HCT116 (cell line): ENCODE measurements around the gene RAB31. TPM values are rescaled to one million over a fixed set of nuclear protein-coding genes. Genes with fewer than 3 reads are reported as not detected.
A peak's percentile ranks its signal among the peaks of the same experiment; 100 is the strongest.

Source experiments
- ATAC-seq: fragments of 200-7000 bp; cut with Tn5 transposase; 2 replicates; pipeline ENCODE4 v1.9.1; 2020; ENCODE audit warnings: mild to moderate bottlenecking, moderate library complexity
- BruUV-seq: library from RNA; stranded (reverse); fragments of 400-500 nt; replicated peaks from 2 replicates; lab custom pipeline; 2021; lab: Mats Ljungman, UMichigan
- CTCF ChIA-PET: fragments of 300-600 bp; sonication (Branson Sonifier 250); formaldehyde crosslinking; loops from one replicate; lab custom pipeline; 2021; ENCODE audit warnings: antibody characterized with exemption; lab: Charles Lee
- POLR2A ChIA-PET: fragments of 300-600, 350-600 bp; sonication (Branson Sonifier 250); formaldehyde crosslinking; loops from one replicate; lab custom pipeline; 2021; ENCODE audit warnings: antibody characterized with exemption; lab: Charles Lee
- RAD21 ChIA-PET, 2 experiments: fragments of 300-600 bp; sonication (Branson Sonifier 250); formaldehyde crosslinking; loops; one replicate each; lab custom pipeline; 2023; ENCODE audit warnings: low total read pairs in 2 of 2; ENCODE audit not compliant: uncharacterized antibody in 2 of 2, unreplicated experiment in 2 of 2, low non-redundant PET in 1 of 2; lab: Charles Lee
- DNase-seq: peaks from one replicate; pipeline ENCODE4 v3.0.0-alpha.2; 2010; ENCODE audit warnings: low read depth, low spot score
- H2AFZ ChIP-seq: fragments of 200-600 bp; shearing (Covaris generic), sonication (generic); 2 replicates; pipeline ENCODE4 v1.6.1; 2017; ENCODE audit warnings: low read depth, mixed run types, mixed read lengths, antibody characterized with exemption, low read length; ENCODE audit not compliant: poor library complexity, severe bottlenecking
- H3K27ac ChIP-seq: 2 replicates; pipeline ENCODE4 v1.5.1; 2012; ENCODE audit warnings: low read depth, low read length
- H3K27me3 ChIP-seq: fragments of 200-600 bp; sonication (generic); 2 replicates; pipeline ENCODE4 v1.6.1; 2016; ENCODE audit warnings: mixed run types, low read length, mixed read lengths; ENCODE audit not compliant: insufficient read depth
- H3K36me3 ChIP-seq, 2 experiments: fragments of 200-500 bp in 1 of 2; fragments of 200-600 bp in 1 of 2; sonication (Bioruptor generic) in 1 of 2; sonication (generic) in 1 of 2; 2 replicates each; pipeline versions ENCODE4 v1.5.1 to v1.6.1; 2014 to 2016; ENCODE audit warnings: low read length in 2 of 2, inconsistent platforms in 1 of 2, mixed read lengths in 1 of 2, mixed run types in 1 of 2; ENCODE audit not compliant: insufficient read depth in 2 of 2, control insufficient read depth in 1 of 2
- H3K4me1 ChIP-seq, 2 experiments: fragments of 200-600 bp in 1 of 2; sonication (generic) in 1 of 2; 2 replicates each; pipeline versions ENCODE4 v1.5.1 to v1.6.1; 2012 to 2017; ENCODE audit warnings: low read length in 2 of 2, inconsistent platforms in 1 of 2, mild to moderate bottlenecking in 1 of 2, mixed read lengths in 1 of 2, mixed run types in 1 of 2, moderate library complexity in 1 of 2; ENCODE audit not compliant: insufficient read depth in 2 of 2, control insufficient read depth in 1 of 2
- H3K4me2 ChIP-seq: fragments of 200-600 bp; sonication (generic); 2 replicates; pipeline ENCODE4 v1.6.1; 2017; ENCODE audit warnings: mixed run types, low read length, mixed read lengths
- H3K4me3 ChIP-seq, 2 experiments: fragments of 200-600 bp in 1 of 2; sonication (generic) in 1 of 2; replicated peaks in 1 of 2; 2 replicates each; pipeline ENCODE4 v1.5.1; 2011 to 2016; ENCODE audit warnings: low read length in 2 of 2, control low read depth in 1 of 2, low read depth in 1 of 2, mild to moderate bottlenecking in 1 of 2, mixed read lengths in 1 of 2, mixed run types in 1 of 2
- H3K79me2 ChIP-seq: fragments of 200-600 bp; sonication (generic); 2 replicates; pipeline ENCODE4 v1.6.1; 2017; ENCODE audit warnings: mild to moderate bottlenecking, mixed run types, low read length, moderate library complexity, mixed read lengths; ENCODE audit not compliant: insufficient read depth
- H3K9ac ChIP-seq: fragments of 200-600 bp; sonication (generic); 2 replicates; pipeline ENCODE4 v1.6.1; 2016; ENCODE audit warnings: low read length, mixed read lengths
- H3K9me2 ChIP-seq: fragments of 200-600 bp; sonication (generic), shearing (Covaris generic); 2 replicates; pipeline ENCODE4 v1.6.1; 2017; ENCODE audit warnings: mixed run types, mild to moderate bottlenecking, moderate library complexity; ENCODE audit not compliant: insufficient read depth
- H3K9me3 ChIP-seq, 2 experiments: fragments of 200-500 bp in 1 of 2; fragments of 200-600 bp in 1 of 2; sonication (Bioruptor generic) in 1 of 2; sonication (generic) in 1 of 2; 2 replicates each; pipeline ENCODE4 v1.6.1; 2014 to 2017; ENCODE audit warnings: low read length in 2 of 2, mixed read lengths in 2 of 2, inconsistent platforms in 1 of 2, low read depth in 1 of 2, mild to moderate bottlenecking in 1 of 2, mixed run types in 1 of 2, moderate library complexity in 1 of 2; ENCODE audit not compliant: control insufficient read depth in 1 of 2, insufficient read depth in 1 of 2
- H4K20me1 ChIP-seq: fragments of 200-600 bp; sonication (generic), shearing (Covaris generic); 2 replicates; pipeline ENCODE4 v1.6.1; 2017; ENCODE audit warnings: mixed run types, mild to moderate bottlenecking, moderate library complexity; ENCODE audit not compliant: insufficient read depth
- ATF3 ChIP-seq: IDR thresholded peaks from 2 replicates; pipeline ENCODE4 v1.6.1; 2012
- CBX3 ChIP-seq: IDR thresholded peaks from 2 replicates; pipeline ENCODE4 v1.6.1; 2012; ENCODE audit warnings: low read depth
- CTCF ChIP-seq, 3 experiments: fragments of 200-600 bp in 1 of 3; sonication (generic) in 1 of 3; IDR thresholded peaks in 2 of 3; conservative IDR thresholded peaks in 1 of 3; 2 replicates each; pipeline ENCODE4 v1.5.1; 2012 to 2017; ENCODE audit warnings: low read depth in 2 of 3, low read length in 2 of 3, antibody characterized with exemption in 1 of 3, borderline replicate concordance in 1 of 3, control low read depth in 1 of 3, mild to moderate bottlenecking in 1 of 3, mixed read lengths in 1 of 3, mixed run types in 1 of 3, moderate library complexity in 1 of 3; ENCODE audit not compliant: insufficient read depth in 1 of 3
- EGR1 ChIP-seq: IDR thresholded peaks from 2 replicates; pipeline ENCODE4 v1.6.1; 2012; ENCODE audit warnings: low read depth
- ELF1 ChIP-seq: IDR thresholded peaks from 2 replicates; pipeline ENCODE4 v1.6.1; 2012; ENCODE audit warnings: low read depth, borderline replicate concordance
- EZH2 ChIP-seq: fragments of 200-600 bp; sonication (generic); IDR thresholded peaks from 2 replicates; pipeline ENCODE4 v1.6.1; 2017; ENCODE audit warnings: antibody characterized with exemption, mixed run types
- EZH2phosphoT487 ChIP-seq: fragments of 200-600 bp; IDR thresholded peaks from 2 replicates; pipeline ENCODE4 v1.6.1; 2018; ENCODE audit warnings: antibody characterized with exemption, borderline replicate concordance
- MAX ChIP-seq: IDR thresholded peaks from 2 replicates; pipeline ENCODE4 v1.6.1; 2012
- POLR2A ChIP-seq: IDR thresholded peaks from 2 replicates; pipeline ENCODE4 v1.7.0; 2011; ENCODE audit warnings: borderline replicate concordance; ENCODE audit not compliant: insufficient read depth, insufficient read length; ENCODE audit errors: extremely low read depth
- POLR2AphosphoS5 ChIP-seq: IDR thresholded peaks from 2 replicates; pipeline ENCODE4 v1.6.1; 2011; ENCODE audit warnings: mild to moderate bottlenecking, low read depth, low read length, moderate library complexity
- RAD21 ChIP-seq: IDR thresholded peaks from 2 replicates; pipeline ENCODE4 v1.6.1; 2012; ENCODE audit warnings: low read depth, mild to moderate bottlenecking
- SIN3A ChIP-seq: IDR thresholded peaks from 2 replicates; pipeline ENCODE4 v1.6.1; 2012; ENCODE audit warnings: low read depth
- TCF7L2 ChIP-seq: IDR thresholded peaks from 2 replicates; pipeline ENCODE4 v1.7.0; 2011; ENCODE audit warnings: borderline replicate concordance, inconsistent platforms; ENCODE audit not compliant: insufficient read depth, insufficient read length; ENCODE audit errors: extremely low read depth
- YY1 ChIP-seq: IDR thresholded peaks from 2 replicates; pipeline ENCODE4 v1.6.1; 2011; ENCODE audit warnings: low read length, low read depth, moderate library complexity, mild to moderate bottlenecking; ENCODE audit not compliant: insufficient replicate concordance; ENCODE audit errors: extremely low read depth
- intact Hi-C: fragments of 100-400 bp; cut with micrococcal nuclease; formaldehyde crosslinking; loops from 2 replicates; pipeline ENCODE4 v1.10.0; 2022
- total RNA-seq: library from RNA; stranded (reverse); gene quantifications from one replicate; pipeline ENCODE4 v1.2.1, GENCODE V29; 2021; ENCODE audit not compliant: unreplicated experiment
- TF ChIP-seq, protein P1 (sequence below): IDR thresholded peaks from 2 replicates; pipeline ENCODE4 v1.6.1; 2012; ENCODE audit warnings: low read depth

RAB31 gene
- total RNA-seq, 1 experiment from 2014 or later: 46.9 TPM

DNA sequence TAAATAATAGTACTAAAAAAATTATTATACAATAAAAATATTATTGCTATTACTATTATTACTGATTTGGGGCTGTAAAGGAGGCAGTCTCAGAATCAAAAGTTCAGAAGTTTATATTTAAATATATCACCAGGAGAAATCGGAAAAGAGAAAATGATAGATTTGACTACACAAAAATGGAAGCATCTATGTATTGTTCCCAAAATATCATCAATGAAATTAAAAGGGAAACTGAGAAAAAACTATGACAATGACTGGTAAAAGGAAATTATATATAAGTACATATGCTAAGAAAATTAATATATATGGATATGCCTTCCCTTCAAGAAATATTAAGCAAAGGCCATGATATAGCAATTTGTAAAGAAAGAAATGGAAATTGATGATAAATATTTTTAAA lies 170.0 kb downstream of the RAB31 start:
- H3K79me2 ChIP-seq: no peaks in the 10 kb centered on the region
- DNase-seq: no peak
- peaks cover 17 to 41% of the 10 kb centered on the region in 2 experiments for H3K4me1 ChIP-seq
- H3K9me2 ChIP-seq: no peaks in the 10 kb centered on the region
- no peak for ATAC-seq
- H3K27ac ChIP-seq: peak overlapping the region; percentile 62; the same call in 1 of the 2 replicates
- H3K9ac ChIP-seq: no peak overlapping the region
- no TSS peak for BruUV-seq
- H3K4me3 ChIP-seq: no peak overlapping the region
- RAD21 ChIA-PET: no interaction called here
- H3K36me3 ChIP-seq: no peaks in the 10 kb centered on the region
- H3K27me3 ChIP-seq: no peaks in the 10 kb centered on the region
- CTCF ChIA-PET: no interaction called here
- intact Hi-C loops: no loop called here
- no peaks in the 10 kb centered on the region for H4K20me1 ChIP-seq
- TF ChIP-seq SIN3A (no peak), RAD21 (no peak), ATF3 (no peak), MAX (no peak), POLR2A (no peak), POLR2AphosphoS5 (no peak), EZH2phosphoT487 (no peak), TCF7L2 (no peak), CTCF (IDR thresholded peaks at IDR 0.05 in 2 of 3, conservative IDR thresholded peaks at IDR 0.05 in 1 of 3; ENCODE audit: borderline replicate concordance in 1 of 3, insufficient read depth in 1 of 3, low read depth in 2 of 3, low read length in 2 of 3) (no peak), EGR1 (no peak), CBX3 (no peak), YY1 (no peak), EZH2 (no peak), ELF1 (no peak)
- TF ChIP-seq, protein P1, sequence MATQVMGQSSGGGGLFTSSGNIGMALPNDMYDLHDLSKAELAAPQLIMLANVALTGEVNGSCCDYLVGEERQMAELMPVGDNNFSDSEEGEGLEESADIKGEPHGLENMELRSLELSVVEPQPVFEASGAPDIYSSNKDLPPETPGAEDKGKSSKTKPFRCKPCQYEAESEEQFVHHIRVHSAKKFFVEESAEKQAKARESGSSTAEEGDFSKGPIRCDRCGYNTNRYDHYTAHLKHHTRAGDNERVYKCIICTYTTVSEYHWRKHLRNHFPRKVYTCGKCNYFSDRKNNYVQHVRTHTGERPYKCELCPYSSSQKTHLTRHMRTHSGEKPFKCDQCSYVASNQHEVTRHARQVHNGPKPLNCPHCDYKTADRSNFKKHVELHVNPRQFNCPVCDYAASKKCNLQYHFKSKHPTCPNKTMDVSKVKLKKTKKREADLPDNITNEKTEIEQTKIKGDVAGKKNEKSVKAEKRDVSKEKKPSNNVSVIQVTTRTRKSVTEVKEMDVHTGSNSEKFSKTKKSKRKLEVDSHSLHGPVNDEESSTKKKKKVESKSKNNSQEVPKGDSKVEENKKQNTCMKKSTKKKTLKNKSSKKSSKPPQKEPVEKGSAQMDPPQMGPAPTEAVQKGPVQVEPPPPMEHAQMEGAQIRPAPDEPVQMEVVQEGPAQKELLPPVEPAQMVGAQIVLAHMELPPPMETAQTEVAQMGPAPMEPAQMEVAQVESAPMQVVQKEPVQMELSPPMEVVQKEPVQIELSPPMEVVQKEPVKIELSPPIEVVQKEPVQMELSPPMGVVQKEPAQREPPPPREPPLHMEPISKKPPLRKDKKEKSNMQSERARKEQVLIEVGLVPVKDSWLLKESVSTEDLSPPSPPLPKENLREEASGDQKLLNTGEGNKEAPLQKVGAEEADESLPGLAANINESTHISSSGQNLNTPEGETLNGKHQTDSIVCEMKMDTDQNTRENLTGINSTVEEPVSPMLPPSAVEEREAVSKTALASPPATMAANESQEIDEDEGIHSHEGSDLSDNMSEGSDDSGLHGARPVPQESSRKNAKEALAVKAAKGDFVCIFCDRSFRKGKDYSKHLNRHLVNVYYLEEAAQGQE: no peak
- no peaks in the 10 kb centered on the region for H3K9me3 ChIP-seq
- peak overlapping the region; percentile 78; the same call in 1 of the 2 replicates for H3K4me2 ChIP-seq
- no peak overlapping the region for H2AFZ ChIP-seq
- POLR2A ChIA-PET: no interaction called here
